Keratinocyte (primary cell): Measurements from ENCODE around the gene MYLIP. TPM values are rescaled to one million over a fixed set of nuclear protein-coding genes. Genes with fewer than 3 reads are reported as not detected.

Experiments used
- DNase-seq: peaks from one replicate; pipeline ENCODE4 v3.0.0-alpha.2; 2011; ENCODE audit warnings: low read depth, missing footprints, low spot score
- FAIRE-seq: peaks from 2 replicates; lab custom pipeline; 2011; peaks lifted over from hg19 to GRCh38; lab: Jason Lieb, UNC
- H2AFZ ChIP-seq: 2 replicates; pipeline ENCODE4 v1.6.0; 2012; ENCODE audit warnings: low read length, control low read depth, inconsistent platforms; ENCODE audit not compliant: control insufficient read depth
- H3K27ac ChIP-seq: 2 replicates; pipeline ENCODE4 v1.5.1; 2011; ENCODE audit warnings: low read length; ENCODE audit not compliant: control insufficient read depth, insufficient read depth
- H3K27me3 ChIP-seq: 3 replicates; pipeline ENCODE4 v1.6.0; 2011; ENCODE audit warnings: low read length; ENCODE audit not compliant: control insufficient read depth, insufficient read depth; ENCODE audit errors: extremely low read depth
- H3K36me3 ChIP-seq, 2 experiments: 2 replicates in 1 of 2; 3 replicates in 1 of 2; pipeline ENCODE4 v1.5.1; 2011; ENCODE audit warnings: low read length in 2 of 2, mild to moderate bottlenecking in 1 of 2; ENCODE audit not compliant: control insufficient read depth in 2 of 2, insufficient read depth in 2 of 2; ENCODE audit errors: extremely low read depth in 1 of 2
- H3K4me1 ChIP-seq: 3 replicates; pipeline ENCODE4 v1.5.1; 2011; ENCODE audit warnings: low read length; ENCODE audit not compliant: control insufficient read depth, insufficient read depth; ENCODE audit errors: extremely low read depth
- H3K4me2 ChIP-seq: 3 replicates; pipeline ENCODE4 v1.6.0; 2011; ENCODE audit warnings: low read depth, low read length; ENCODE audit not compliant: control insufficient read depth, insufficient read depth; ENCODE audit errors: extremely low read depth
- H3K4me3 ChIP-seq, 3 experiments: fragments of 200-600 bp in 1 of 3; sonication (generic) in 1 of 3; 2 replicates in 2 of 3; 3 replicates in 1 of 3; pipeline ENCODE4 v1.5.1; 2011 to 2016; ENCODE audit warnings: low read length in 3 of 3, mild to moderate bottlenecking in 3 of 3, control low read depth in 2 of 3, inconsistent platforms in 1 of 3, low read depth in 1 of 3, mixed read lengths in 1 of 3, mixed run types in 1 of 3, moderate library complexity in 1 of 3; ENCODE audit not compliant: control insufficient read depth in 2 of 3, insufficient read depth in 2 of 3; ENCODE audit errors: extremely low read depth in 1 of 3
- H3K79me2 ChIP-seq: 2 replicates; pipeline ENCODE4 v1.6.0; 2012; ENCODE audit warnings: low read length; ENCODE audit not compliant: control insufficient read depth, insufficient read depth
- H3K9ac ChIP-seq: 3 replicates; pipeline ENCODE4 v1.6.0; 2011; ENCODE audit warnings: low read length; ENCODE audit not compliant: control insufficient read depth, insufficient read depth; ENCODE audit errors: extremely low read depth
- H3K9me1 ChIP-seq: 3 replicates; pipeline ENCODE4 v1.6.0; 2011; ENCODE audit warnings: low read length; ENCODE audit not compliant: control insufficient read depth, insufficient read depth; ENCODE audit errors: extremely low read depth
- H3K9me3 ChIP-seq: 2 replicates; pipeline ENCODE4 v1.5.1; 2012; ENCODE audit warnings: low read depth, low read length; ENCODE audit not compliant: control insufficient read depth
- H4K20me1 ChIP-seq: 3 replicates; pipeline ENCODE4 v1.6.0; 2011; ENCODE audit warnings: low read length; ENCODE audit not compliant: control insufficient read depth, insufficient read depth; ENCODE audit errors: extremely low read depth
- EZH2 ChIP-seq: IDR thresholded peaks from one replicate; pipeline ENCODE4 v1.6.1; 2012; ENCODE audit warnings: inconsistent platforms, mild to moderate bottlenecking, low read length, moderate library complexity
- dilution Hi-C: fragments of 300-500 bp; cut with MboI; formaldehyde crosslinking; loops from one replicate; pipeline ENCODE4 v1.7.0; 2020; ENCODE audit warnings: low sequenced_read_pairs; ENCODE audit not compliant: extremely low pct_ligation_motif_present
- polyA plus RNA-seq, 5 experiments: library from polyadenylated mRNA; depleted of rRNA in 3 of 5; stranded (reverse) in 3 of 5; stranded (forward) in 1 of 5; unstranded in 1 of 5; fragments of >200 nt; gene quantifications; 1 replicate in 1 of 5; 2 replicates in 3 of 5; 3 replicates in 1 of 5; pipeline versions ENCODE4 v1.2.1 to v1.2.3, GENCODE V29; 2011 to 2012; ENCODE audit warnings: missing spikeins in 2 of 5, low read depth in 1 of 5, low replicate concordance in 1 of 5
- TF ChIP-seq, protein P1 (sequence below), 3 experiments: IDR thresholded peaks in 1 of 3; conservative IDR thresholded peaks in 1 of 3; optimal IDR thresholded peaks in 1 of 3; 2 replicates in 2 of 3; 3 replicates in 1 of 3; pipeline versions ENCODE3 to v1.5.1; 2011; ENCODE audit warnings: low read length in 3 of 3, mild to moderate bottlenecking in 3 of 3, moderate library complexity in 2 of 3, control low read depth in 1 of 3, inconsistent platforms in 1 of 3; ENCODE audit not compliant: insufficient read depth in 2 of 3; ENCODE audit errors: extremely low read depth in 1 of 3

Gene MYLIP
- polyA plus RNA-seq, 1 donor (not counting 4 experiments of a cell fraction or from before 2014, with no cell fraction given) = 5.8 TPM

DNA sequence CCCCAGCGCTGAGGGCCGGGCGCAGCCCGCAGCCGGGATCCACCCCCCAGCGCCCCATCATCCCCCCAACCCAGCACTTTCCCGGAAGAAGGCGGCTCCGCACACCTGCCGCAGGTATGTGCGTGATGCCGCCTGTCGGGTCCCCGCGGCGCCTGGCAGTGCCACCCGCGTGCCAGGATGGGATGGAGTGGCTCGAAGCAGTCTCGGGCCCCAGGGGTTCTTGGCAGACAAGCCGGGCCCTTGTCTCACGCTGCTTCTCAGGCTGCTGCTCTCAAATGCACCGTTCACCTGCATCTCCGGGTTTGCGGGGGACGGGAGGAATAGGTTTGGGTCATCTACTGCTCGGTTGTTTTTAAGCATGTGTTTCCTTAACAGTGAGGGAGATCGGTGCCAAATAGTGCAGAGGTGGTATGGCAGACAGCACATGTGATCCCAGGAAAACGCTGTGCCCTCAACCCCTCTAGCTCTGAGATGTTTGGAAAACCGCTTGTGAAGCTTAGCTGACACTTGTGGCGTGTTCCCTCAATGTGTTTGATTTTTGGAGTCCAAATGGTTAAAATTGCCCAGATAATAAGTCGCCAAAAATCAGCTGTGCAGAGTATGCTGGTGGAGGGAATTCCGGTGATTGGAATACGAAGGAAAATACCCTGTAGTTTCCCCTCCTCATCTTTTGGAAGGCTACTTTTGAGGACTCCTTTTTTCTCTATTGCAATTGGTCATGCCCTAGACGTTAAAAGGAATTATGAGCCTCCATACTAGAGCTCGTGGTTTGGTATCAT lies 926 bp downstream of the MYLIP start:
- peaks cover 8% of the 10 kb centered on the region for H3K27me3 ChIP-seq
- TF ChIP-seq EZH2 = peak; percentile 50
- TF ChIP-seq, protein P1, sequence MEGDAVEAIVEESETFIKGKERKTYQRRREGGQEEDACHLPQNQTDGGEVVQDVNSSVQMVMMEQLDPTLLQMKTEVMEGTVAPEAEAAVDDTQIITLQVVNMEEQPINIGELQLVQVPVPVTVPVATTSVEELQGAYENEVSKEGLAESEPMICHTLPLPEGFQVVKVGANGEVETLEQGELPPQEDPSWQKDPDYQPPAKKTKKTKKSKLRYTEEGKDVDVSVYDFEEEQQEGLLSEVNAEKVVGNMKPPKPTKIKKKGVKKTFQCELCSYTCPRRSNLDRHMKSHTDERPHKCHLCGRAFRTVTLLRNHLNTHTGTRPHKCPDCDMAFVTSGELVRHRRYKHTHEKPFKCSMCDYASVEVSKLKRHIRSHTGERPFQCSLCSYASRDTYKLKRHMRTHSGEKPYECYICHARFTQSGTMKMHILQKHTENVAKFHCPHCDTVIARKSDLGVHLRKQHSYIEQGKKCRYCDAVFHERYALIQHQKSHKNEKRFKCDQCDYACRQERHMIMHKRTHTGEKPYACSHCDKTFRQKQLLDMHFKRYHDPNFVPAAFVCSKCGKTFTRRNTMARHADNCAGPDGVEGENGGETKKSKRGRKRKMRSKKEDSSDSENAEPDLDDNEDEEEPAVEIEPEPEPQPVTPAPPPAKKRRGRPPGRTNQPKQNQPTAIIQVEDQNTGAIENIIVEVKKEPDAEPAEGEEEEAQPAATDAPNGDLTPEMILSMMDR (optimal IDR thresholded peaks at IDR 0.05 in 1 of 3, IDR thresholded peaks at IDR 0.05 in 1 of 3, conservative IDR thresholded peaks at IDR 0.05 in 1 of 3; ENCODE audit: extremely low read depth in 1 of 3, insufficient read depth in 2 of 3, low read length in 3 of 3) = no peak
- H3K27ac ChIP-seq = no peak overlapping the region
- no peaks in the 10 kb centered on the region for H3K9me3 ChIP-seq
- dilution Hi-C loops = no loop called here
- no peak overlapping the region for H2AFZ ChIP-seq
- peak overlapping the region; percentile 60 to 84 (median 78) for H3K4me3 ChIP-seq
- H3K36me3 ChIP-seq = no peaks in the 10 kb centered on the region
- FAIRE-seq (no peak), DNase-seq (no peak)
- H4K20me1 ChIP-seq = no peaks in the 10 kb centered on the region
- H3K79me2 ChIP-seq = no peaks in the 10 kb centered on the region
- no peaks in the 10 kb centered on the region for H3K9me1 ChIP-seq
- peak overlapping the region; percentile 10 for H3K9ac ChIP-seq
- peaks cover 21% of the 10 kb centered on the region for H3K4me1 ChIP-seq
- peak overlapping the region; percentile 92 for H3K4me2 ChIP-seq

DNA sequence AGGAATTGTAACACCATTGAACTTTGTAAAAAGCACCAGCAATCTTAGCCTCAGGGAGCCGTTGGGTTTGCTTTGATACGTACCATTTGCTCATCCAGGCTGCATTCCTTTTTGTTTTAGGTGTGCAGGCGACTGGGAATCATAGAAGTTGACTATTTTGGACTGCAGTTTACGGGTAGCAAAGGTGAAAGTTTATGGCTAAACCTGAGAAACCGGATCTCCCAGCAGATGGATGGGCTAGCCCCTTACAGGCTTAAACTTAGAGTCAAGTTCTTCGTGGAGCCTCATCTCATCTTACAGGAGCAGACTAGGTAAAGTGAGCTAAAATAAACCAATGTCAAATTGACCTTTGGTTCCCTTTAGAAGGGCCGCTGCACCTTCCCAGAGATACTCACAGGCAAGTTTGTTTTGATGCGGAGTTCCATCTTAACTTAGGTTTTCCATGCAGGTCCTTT lies 1.6 kb downstream of the MYLIP start:
- dilution Hi-C loops = no loop called here
- Histone ChIP-seq H3K27me3 (peaks cover 8% of the 10 kb centered on the region), H4K20me1 (no peaks in the 10 kb centered on the region), H3K36me3 (no peaks in the 10 kb centered on the region), H3K4me3 (peak overlapping the region; percentile 60 to 84 (median 78)), H3K79me2 (no peaks in the 10 kb centered on the region), H3K9me1 (no peaks in the 10 kb centered on the region), H3K4me1 (peaks cover 21% of the 10 kb centered on the region), H3K9ac (no peak overlapping the region), H3K4me2 (peak overlapping the region; percentile 92), H3K9me3 (no peaks in the 10 kb centered on the region), H2AFZ (no peak overlapping the region), H3K27ac (no peak overlapping the region)
- DNase-seq = no peak
- peak; percentile 39 for FAIRE-seq
- TF ChIP-seq EZH2 = no peak
- TF ChIP-seq, protein P1 (optimal IDR thresholded peaks at IDR 0.05 in 1 of 3, IDR thresholded peaks at IDR 0.05 in 1 of 3, conservative IDR thresholded peaks at IDR 0.05 in 1 of 3; ENCODE audit: extremely low read depth in 1 of 3, insufficient read depth in 2 of 3, low read length in 3 of 3) = no peak
